NCI-H1436 treated with DMSO at 0.1 percent for 48 hours (cell line): ENCODE data around the gene FFAR1.
"Not testable (repeated sequence)": the region's sequence is repeated elsewhere in the genome, so short reads cannot be mapped to it uniquely, and the experiment has no call there.

Source experiments
- DNase-seq: peaks from one replicate; lab custom pipeline; 2025; lab: John Stamatoyannopoulos, UW

Gene FFAR1

GRCh38 chr19:35342430-35342829, 5.3 kb upstream of the FFAR1 start:
- no peak for DNase-seq

GRCh38 chr19:35344511-35345031, 3.1 kb upstream of the FFAR1 start:
- DNase-seq: no peak

GRCh38 chr19:35345671-35346111, 2.0 kb upstream of the FFAR1 start:
- DNase-seq: no peak

GRCh38 chr19:35346193-35347052, 1.3 kb upstream of the FFAR1 start:
- no peak for DNase-seq

- no peak for DNase-seq
Measured at GRCh38 chr19:35347930-35348298, 212 bp downstream of the FFAR1 start.

GRCh38 chr19:35348911-35349611, 1.4 kb downstream of the FFAR1 start:
- DNase-seq: no peak

- DNase-seq: no peak
Measured at GRCh38 chr19:35349614-35350521, 2.2 kb downstream of the FFAR1 start.

- no peak for DNase-seq
Measured at GRCh38 chr19:35350591-35350990, 2.9 kb downstream of the FFAR1 start.

- no peak for DNase-seq
Measured at GRCh38 chr19:35351411-35352176, 3.9 kb downstream of the FFAR1 start.

GRCh38 chr19:35352177-35352447, 4.4 kb downstream of the FFAR1 start:
- DNase-seq: no peak

- DNase-seq: peak; percentile 22
Measured at GRCh38 chr19:35352448-35353304, 5.0 kb downstream of the FFAR1 start.

- DNase-seq: no peak
Measured at GRCh38 chr19:35353635-35354034, 5.9 kb downstream of the FFAR1 start.

GRCh38 chr19:35354898-35355297, 7.2 kb downstream of the FFAR1 start:
- no peak for DNase-seq

- DNase-seq: no peak
Measured at GRCh38 chr19:35355791-35356460, 8.2 kb downstream of the FFAR1 start.

- DNase-seq: no peak
Measured at GRCh38 chr19:35357867-35358573, 10.3 kb downstream of the FFAR1 start, which contains the start of gene FFAR3. TSS of gene FFAR3 (plus strand) at chr19:35358460. CDS start at chr19:35358891, 431 bp downstream.

- DNase-seq: not testable (repeated sequence)
Measured at GRCh38 chr19:35358834-35359233, 11.1 kb downstream of the FFAR1 start.

GRCh38 chr19:35359395-35359794, 11.7 kb downstream of the FFAR1 start:
- not testable (repeated sequence) for DNase-seq

GRCh38 chr19:35360081-35360480, 12.4 kb downstream of the FFAR1 start:
- not testable (repeated sequence) for DNase-seq

- DNase-seq: no peak
Measured at GRCh38 chr19:35360880-35361420, 13.2 kb downstream of the FFAR1 start.
